PC-3 (cell line): Measurements from ENCODE around the gene MAST2.

Experiments
- CTCF ChIP-seq: fragments of 300-600 bp; sonication (generic); conservative IDR thresholded peaks from 2 replicates; pipeline ENCODE4 v1.5.1; 2017; ENCODE audit warnings: antibody characterized with exemption, low read depth, mild to moderate bottlenecking, low read length
- EZH2 ChIP-seq: fragments of 300-600 bp; sonication (generic); IDR thresholded peaks from one replicate; pipeline ENCODE4 v1.6.1; 2017; ENCODE audit warnings: antibody characterized with exemption, mild to moderate bottlenecking, low read length; ENCODE audit not compliant: unreplicated experiment
- EZH2phosphoT487 ChIP-seq: fragments of 300-600 bp; sonication (generic); IDR thresholded peaks from 2 replicates; pipeline ENCODE4 v1.6.1; 2018; ENCODE audit warnings: mild to moderate bottlenecking, antibody characterized with exemption, low read length, borderline replicate concordance

GRCh38 chr1:45994423-45994822 is 191.0 kb downstream of the MAST2 start:
- no peak for TF ChIP-seq CTCF
- no peak for TF ChIP-seq EZH2
- no peak for TF ChIP-seq EZH2phosphoT487
